IPS-15b (cell line): ENCODE results near the gene GPR162.
A peak's percentile ranks its signal among the peaks of the same experiment; 100 is the strongest.

Experiments
- H3K27me3 ChIP-seq: one replicate; pipeline ENCODE4 v1.6.1; 2013; ENCODE audit warnings: low read length; ENCODE audit not compliant: control insufficient read depth, insufficient read depth
- H3K36me3 ChIP-seq: one replicate; pipeline ENCODE4 v1.6.1; 2013; ENCODE audit warnings: low read length; ENCODE audit not compliant: control insufficient read depth, insufficient read depth
- H3K4me1 ChIP-seq: one replicate; pipeline ENCODE4 v1.6.1; 2013; ENCODE audit warnings: mild to moderate bottlenecking, low read length; ENCODE audit not compliant: control insufficient read depth, insufficient read depth
- H3K4me3 ChIP-seq: one replicate; pipeline ENCODE4 v1.5.1; 2013; ENCODE audit warnings: low read depth, low read length
- H3K9ac ChIP-seq: one replicate; pipeline ENCODE4 v1.6.1; 2013; ENCODE audit warnings: low read depth, mild to moderate bottlenecking, low read length
- H3K9me3 ChIP-seq: one replicate; pipeline ENCODE4 v1.6.1; 2013; ENCODE audit warnings: mild to moderate bottlenecking, low read length; ENCODE audit not compliant: control insufficient read depth, insufficient read depth

The GPR162 gene

GRCh38 chr12:6779708-6780432 is 41.8 kb upstream of the GPR162 start:
- Histone ChIP-seq H3K9me3 (no peaks in the 10 kb centered on the region), H3K9ac (no peak overlapping the region), H3K4me3 (no peak overlapping the region), H3K27me3 (peaks cover 32% of the 10 kb centered on the region), H3K36me3 (no peaks in the 10 kb centered on the region), H3K4me1 (peaks cover 6% of the 10 kb centered on the region)

- Histone ChIP-seq H3K9me3 (no peaks in the 10 kb centered on the region), H3K27me3 (peaks cover 25% of the 10 kb centered on the region), H3K4me1 (peaks cover 6% of the 10 kb centered on the region), H3K4me3 (no peak overlapping the region), H3K36me3 (no peaks in the 10 kb centered on the region), H3K9ac (no peak overlapping the region)
These were observed 41.0 kb upstream of the GPR162 start for GRCh38 chr12:6780573-6780972.

- no peak overlapping the region for H3K4me3 ChIP-seq
- peaks cover 13% of the 10 kb centered on the region for H3K4me1 ChIP-seq
- H3K9me3 ChIP-seq, result no peaks in the 10 kb centered on the region
- no peaks in the 10 kb centered on the region for H3K36me3 ChIP-seq
- peaks cover 13% of the 10 kb centered on the region for H3K27me3 ChIP-seq
- no peak overlapping the region for H3K9ac ChIP-seq
These were observed 39.5 kb upstream of the GPR162 start for GRCh38 chr12:6782119-6782518.

DNA sequence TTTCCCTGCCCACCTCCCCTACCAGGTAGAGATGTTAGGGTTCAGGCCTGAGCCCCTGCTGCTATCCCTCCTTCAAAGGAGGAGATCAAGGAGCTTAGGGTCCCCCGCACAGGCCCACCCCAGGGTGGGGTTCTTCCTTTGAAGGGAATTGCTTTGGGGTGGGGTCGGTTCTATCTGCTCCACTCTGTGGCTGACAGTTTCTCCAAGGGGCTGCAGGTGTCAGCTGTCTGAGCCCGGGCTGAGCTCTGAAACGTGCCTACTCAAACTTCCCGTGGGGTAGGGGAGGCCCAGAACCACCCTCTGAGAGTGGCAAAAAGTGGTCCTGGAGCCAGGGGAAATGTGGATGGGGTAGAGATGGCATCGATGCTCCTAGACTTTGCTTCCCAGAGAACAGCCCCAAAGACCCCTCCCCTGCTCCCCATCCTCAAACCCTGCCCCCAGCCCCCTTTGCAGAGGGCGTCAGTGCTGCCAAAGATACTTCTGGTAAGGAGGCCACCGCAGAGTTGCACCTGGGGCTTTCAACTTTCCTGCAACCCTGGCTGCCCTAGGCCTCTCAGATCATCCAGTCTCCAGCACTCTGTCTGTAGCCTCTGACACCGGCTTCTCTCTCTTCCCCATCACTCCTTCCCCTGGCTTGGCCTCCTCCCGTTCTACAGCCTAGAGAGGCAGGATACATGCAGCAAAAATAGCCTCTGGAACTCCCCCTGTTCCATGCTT is 38.6 kb upstream of the GPR162 start:
- H3K36me3 ChIP-seq, result no peaks in the 10 kb centered on the region
- H3K9me3 ChIP-seq, result no peaks in the 10 kb centered on the region
- peaks cover 15% of the 10 kb centered on the region for H3K4me1 ChIP-seq
- no peak overlapping the region for H3K9ac ChIP-seq
- H3K4me3 ChIP-seq, result no peak overlapping the region
- H3K27me3 ChIP-seq, result peaks cover 5% of the 10 kb centered on the region

DNA sequence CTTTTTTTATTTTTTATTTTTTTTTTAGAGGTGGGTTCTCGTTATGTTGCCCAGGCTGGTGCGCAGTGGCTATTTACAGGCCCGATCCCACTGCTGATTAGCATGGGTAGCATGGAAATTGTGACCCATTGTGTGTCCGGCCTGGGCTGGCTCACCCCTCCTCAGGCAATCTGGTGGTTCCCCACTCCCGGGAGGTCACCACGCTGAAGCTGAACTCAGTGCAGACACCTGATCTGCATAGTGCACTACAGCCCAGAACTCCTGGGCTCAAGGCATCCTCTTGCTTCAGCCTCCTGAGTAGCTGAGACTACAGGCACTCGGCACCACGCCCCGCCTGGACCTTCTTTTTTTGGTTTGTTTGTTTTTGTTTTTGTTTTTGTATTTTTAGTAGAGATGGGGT is 37.8 kb upstream of the GPR162 start:
- no peak overlapping the region for H3K4me3 ChIP-seq
- no peaks in the 10 kb centered on the region for H3K36me3 ChIP-seq
- H3K9me3 ChIP-seq, result no peaks in the 10 kb centered on the region
- no peak overlapping the region for H3K9ac ChIP-seq
- H3K4me1 ChIP-seq, result peaks cover 11% of the 10 kb centered on the region
- H3K27me3 ChIP-seq, result no peaks in the 10 kb centered on the region

GRCh38 chr12:6784296-6784695 is 37.3 kb upstream of the GPR162 start:
- no peak overlapping the region for H3K9ac ChIP-seq
- H3K4me3 ChIP-seq, result no peak overlapping the region
- no peaks in the 10 kb centered on the region for H3K27me3 ChIP-seq
- peaks cover 13% of the 10 kb centered on the region for H3K4me1 ChIP-seq
- H3K9me3 ChIP-seq, result no peaks in the 10 kb centered on the region
- H3K36me3 ChIP-seq, result no peaks in the 10 kb centered on the region

DNA sequence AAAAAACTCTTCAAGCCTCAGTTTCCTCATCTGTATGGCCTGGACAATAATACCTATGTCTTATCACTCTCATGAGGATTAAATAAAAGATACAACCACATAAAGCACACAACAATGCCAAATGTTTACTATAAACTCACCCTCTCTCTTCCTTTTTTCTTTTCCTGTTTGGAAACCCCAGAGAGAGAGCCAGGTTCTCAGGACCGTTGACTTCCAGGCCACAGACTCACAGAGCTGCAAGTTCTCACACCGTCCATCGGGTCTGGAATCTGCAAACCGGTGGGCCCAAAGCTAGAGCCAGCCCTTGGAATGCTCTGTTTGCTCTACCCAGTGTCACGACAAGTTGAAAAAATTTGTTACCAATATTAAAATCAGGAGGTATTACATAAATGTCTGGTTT is 36.9 kb upstream of the GPR162 start:
- H3K27me3 ChIP-seq, result no peaks in the 10 kb centered on the region
- H3K9me3 ChIP-seq, result no peaks in the 10 kb centered on the region
- H3K4me1 ChIP-seq, result peaks cover 18% of the 10 kb centered on the region
- no peak overlapping the region for H3K4me3 ChIP-seq
- no peak overlapping the region for H3K9ac ChIP-seq
- no peaks in the 10 kb centered on the region for H3K36me3 ChIP-seq

DNA sequence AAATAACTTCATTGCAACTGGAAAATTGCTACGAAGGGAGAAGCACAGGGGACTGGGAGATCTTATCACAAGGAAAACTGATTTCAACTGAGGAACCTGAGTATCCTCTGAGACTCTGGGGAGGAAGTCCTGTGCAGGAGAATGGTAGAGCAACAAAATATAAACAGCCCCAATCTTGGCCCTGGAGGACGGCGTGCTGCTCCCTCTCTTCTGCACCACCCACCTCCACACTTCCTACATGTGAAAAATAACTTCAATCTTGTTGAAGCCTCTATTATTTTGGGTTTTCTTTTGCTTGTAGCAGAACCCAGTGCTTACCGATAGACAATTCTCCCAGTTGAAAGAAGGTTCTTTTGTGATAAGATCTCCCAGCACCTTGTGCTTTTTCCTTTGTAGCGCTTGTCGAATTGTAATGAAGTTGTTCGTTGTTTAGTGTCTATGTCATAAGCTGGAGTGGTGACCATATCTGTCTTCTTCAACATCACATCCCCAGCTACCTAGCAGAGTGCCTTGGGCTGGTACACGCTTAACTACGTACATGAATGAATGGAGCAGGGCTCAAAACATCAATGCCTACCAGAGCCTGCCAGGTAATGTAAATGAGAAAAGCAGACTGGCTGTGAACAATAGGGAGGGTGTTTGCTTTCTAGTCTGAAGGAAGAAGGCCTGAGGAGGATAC is 35.1 kb upstream of the GPR162 start:
- no peak overlapping the region for H3K9ac ChIP-seq
- H3K36me3 ChIP-seq, result no peaks in the 10 kb centered on the region
- H3K4me3 ChIP-seq, result no peak overlapping the region
- H3K9me3 ChIP-seq, result no peaks in the 10 kb centered on the region
- peaks cover 16% of the 10 kb centered on the region for H3K4me1 ChIP-seq
- no peaks in the 10 kb centered on the region for H3K27me3 ChIP-seq

DNA sequence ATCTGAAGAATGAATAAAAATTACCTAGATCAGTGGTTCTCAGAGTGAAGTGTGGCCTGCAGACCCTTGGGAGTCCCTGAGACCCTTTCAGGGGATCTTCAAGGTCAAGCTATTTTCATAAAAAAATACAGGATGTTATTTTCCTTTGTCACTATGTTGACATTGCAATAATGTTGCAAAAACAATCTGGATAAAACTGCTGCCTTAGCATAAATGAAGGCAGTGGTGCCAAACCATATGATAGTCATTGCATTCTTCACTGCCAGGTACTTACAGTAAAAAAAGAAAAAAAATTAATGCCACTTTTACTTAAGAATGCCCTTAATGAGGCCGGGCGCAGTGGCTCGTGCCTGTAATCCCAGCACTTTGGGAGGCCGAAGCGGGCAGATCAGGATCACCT is 34.3 kb upstream of the GPR162 start:
- H3K9ac ChIP-seq, result no peak overlapping the region
- H3K9me3 ChIP-seq, result no peaks in the 10 kb centered on the region
- H3K27me3 ChIP-seq, result no peaks in the 10 kb centered on the region
- H3K4me3 ChIP-seq, result no peak overlapping the region
- H3K4me1 ChIP-seq, result peaks cover 16% of the 10 kb centered on the region
- no peaks in the 10 kb centered on the region for H3K36me3 ChIP-seq

DNA sequence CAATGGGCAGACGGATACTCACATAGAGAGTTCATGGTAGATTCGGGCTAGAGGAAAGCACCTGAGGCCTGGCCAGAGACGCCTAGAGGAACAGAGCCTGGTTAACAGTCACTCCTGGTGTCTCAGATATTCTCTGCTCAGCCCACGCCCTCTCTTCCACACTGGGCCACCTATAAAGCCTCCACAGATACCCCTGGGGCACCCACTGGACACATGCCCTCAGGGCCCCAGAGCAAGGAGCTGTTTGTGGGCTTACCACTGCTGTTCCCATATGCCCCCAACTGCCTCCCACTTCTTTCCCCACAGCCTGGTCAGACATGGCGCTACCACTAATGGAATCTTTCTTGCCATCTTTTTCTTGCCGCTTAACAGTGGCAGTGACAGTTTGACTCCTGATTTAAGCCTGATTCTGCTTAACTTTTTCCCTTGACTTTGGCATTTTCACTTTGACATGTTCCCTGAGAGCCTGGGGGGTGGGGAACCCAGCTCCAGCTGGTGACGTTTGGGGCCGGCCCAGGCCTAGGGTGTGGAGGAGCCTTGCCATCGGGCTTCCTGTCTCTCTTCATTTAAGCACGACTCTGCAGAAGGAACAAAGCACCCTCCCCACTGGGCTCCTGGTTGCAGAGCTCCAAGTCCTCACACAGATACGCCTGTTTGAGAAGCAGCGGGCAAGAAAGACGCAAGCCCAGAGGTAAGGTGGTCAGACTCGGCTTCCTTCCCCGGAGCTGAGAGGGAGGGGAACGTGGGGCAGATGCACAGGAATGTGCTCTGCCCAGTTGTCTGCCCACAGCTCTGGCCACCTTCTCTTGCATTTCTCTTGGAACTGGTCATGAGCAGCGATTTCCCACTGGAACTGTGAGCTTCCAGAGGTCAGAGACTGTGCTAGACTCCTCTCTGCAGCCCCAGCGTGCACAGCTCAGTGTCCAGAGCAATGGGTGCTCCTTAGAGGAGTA is 32.4 kb upstream of the GPR162 start, which contains the start of gene CD4:
Gene CD4, plus strand, starts transcription at position 557 of the 953 bp plus-strand sequence. CDS start 10,611 bp downstream, outside the sequence.
- peaks cover 16% of the 10 kb centered on the region for H3K4me1 ChIP-seq
- H3K9ac ChIP-seq, result peak within 1 kb of the TSS; percentile 47
- H3K36me3 ChIP-seq, result no peaks in the 10 kb centered on the region
- no peaks in the 10 kb centered on the region for H3K9me3 ChIP-seq
- H3K27me3 ChIP-seq, result peaks cover 2% of the 10 kb centered on the region
- H3K4me3 ChIP-seq, result no peak within 1 kb of the TSS

DNA sequence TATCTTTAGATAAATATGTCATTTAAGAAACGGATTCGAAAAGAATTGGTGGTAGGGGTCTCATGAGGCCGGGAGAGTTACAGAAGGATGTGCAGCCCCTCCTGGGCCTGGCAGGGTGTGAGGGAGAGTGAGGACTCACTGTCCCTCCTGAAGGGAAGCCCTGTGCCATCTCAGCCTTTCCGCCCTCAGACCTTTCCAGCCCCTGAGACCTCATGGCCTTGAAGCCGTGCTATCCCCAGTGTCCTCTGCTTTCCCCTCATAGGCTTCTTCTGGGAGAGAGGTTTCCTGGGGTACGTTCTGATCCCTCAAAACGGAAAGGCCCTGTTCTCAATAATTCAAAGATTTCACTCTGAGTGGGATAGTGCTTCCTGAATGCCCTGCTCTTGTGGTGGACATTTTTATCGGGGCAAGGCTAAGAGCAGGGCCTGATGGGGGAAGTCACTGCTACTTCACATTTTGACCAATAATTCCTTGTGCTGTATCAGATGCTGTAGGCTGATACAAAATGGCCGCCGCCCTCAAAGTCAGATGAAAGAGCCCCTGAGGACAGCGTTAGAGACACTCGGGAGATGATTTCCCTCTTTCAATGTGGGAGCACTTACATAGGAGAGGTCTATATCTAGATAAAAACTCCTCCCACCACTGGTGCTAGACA is 31.0 kb upstream of the GPR162 start:
- H3K9ac ChIP-seq, result no peak overlapping the region
- H3K4me3 ChIP-seq, result no peak overlapping the region
- peaks cover 16% of the 10 kb centered on the region for H3K4me1 ChIP-seq
- peaks cover 2% of the 10 kb centered on the region for H3K27me3 ChIP-seq
- H3K36me3 ChIP-seq, result no peaks in the 10 kb centered on the region
- no peaks in the 10 kb centered on the region for H3K9me3 ChIP-seq
